ENCODE results near the gene THBS3.

DNA sequence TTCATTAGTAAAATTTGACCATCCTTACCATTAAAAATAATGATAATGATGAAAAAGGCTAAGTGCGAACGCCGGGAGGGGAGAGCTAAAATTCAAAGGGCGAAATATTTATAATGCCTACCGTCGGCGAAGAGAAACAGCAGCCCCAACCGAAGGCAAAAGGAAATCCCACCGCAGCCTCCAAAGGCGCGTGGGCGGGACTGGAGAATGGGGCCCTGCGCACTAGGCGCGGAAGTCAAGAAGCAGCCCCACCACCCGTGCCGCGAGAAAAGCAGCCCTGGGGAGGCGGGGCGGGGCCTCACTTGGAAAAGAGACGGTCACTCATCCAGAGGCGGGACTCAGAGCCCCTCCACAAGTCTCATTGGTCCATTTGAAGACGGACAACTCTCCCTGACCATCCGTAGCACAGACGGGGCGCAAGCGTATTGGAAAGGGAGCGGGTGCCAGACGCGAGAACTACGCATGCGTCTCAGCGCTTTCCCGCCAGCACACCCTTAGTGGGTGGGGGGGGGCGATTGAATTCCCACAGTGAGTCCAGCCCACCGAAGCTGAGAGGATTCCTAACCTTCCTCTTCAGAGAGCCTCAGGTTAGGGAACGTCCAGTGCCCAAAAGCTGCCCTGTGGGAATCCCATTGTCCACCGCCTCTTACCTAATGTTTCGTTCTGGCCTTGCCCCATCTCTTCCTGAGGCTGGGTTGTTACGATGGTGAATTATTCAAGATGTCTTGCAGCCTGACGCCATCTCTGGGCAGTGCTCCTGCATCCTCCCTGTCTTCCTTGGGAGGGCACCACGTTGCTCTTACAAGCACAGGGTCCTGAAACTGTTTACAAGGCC lies 19.8 kb upstream of the THBS3 start:
- TF ChIP-seq, protein P1, sequence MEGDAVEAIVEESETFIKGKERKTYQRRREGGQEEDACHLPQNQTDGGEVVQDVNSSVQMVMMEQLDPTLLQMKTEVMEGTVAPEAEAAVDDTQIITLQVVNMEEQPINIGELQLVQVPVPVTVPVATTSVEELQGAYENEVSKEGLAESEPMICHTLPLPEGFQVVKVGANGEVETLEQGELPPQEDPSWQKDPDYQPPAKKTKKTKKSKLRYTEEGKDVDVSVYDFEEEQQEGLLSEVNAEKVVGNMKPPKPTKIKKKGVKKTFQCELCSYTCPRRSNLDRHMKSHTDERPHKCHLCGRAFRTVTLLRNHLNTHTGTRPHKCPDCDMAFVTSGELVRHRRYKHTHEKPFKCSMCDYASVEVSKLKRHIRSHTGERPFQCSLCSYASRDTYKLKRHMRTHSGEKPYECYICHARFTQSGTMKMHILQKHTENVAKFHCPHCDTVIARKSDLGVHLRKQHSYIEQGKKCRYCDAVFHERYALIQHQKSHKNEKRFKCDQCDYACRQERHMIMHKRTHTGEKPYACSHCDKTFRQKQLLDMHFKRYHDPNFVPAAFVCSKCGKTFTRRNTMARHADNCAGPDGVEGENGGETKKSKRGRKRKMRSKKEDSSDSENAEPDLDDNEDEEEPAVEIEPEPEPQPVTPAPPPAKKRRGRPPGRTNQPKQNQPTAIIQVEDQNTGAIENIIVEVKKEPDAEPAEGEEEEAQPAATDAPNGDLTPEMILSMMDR (IDR thresholded peaks at IDR 0.05; ENCODE audit: poor library complexity) = peak; percentile 24
- TF ChIP-seq EZH2phosphoT487 (IDR thresholded peaks at IDR 0.05; ENCODE audit: low read depth, severe bottlenecking, unreplicated experiment) (no peak), EZH2 (IDR thresholded peaks at IDR 0.05; ENCODE audit: borderline replicate concordance) (no peak)
